ENCODE data around the gene KLHL3.

DNA sequence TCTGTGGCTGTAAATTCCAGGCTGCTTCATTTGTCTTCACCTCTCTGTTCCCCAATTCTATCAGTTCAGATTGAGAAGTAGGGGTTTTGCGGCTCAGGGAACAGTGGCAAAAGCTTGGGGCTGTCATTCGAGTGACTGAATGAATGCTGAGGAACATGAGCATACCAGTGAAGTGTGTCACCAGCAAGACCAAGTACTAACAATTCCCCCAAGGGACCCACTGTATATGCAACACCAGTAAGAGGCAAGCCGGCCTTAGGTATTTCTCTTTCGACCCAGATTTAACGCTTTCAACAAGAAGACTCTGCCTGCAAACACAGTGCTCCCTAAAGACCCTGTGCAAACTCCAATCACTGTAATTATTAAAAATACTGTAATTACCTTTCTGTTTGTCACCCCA lies 25.8 kb downstream of the KLHL3 start:
- TF ChIP-seq, protein P1, sequence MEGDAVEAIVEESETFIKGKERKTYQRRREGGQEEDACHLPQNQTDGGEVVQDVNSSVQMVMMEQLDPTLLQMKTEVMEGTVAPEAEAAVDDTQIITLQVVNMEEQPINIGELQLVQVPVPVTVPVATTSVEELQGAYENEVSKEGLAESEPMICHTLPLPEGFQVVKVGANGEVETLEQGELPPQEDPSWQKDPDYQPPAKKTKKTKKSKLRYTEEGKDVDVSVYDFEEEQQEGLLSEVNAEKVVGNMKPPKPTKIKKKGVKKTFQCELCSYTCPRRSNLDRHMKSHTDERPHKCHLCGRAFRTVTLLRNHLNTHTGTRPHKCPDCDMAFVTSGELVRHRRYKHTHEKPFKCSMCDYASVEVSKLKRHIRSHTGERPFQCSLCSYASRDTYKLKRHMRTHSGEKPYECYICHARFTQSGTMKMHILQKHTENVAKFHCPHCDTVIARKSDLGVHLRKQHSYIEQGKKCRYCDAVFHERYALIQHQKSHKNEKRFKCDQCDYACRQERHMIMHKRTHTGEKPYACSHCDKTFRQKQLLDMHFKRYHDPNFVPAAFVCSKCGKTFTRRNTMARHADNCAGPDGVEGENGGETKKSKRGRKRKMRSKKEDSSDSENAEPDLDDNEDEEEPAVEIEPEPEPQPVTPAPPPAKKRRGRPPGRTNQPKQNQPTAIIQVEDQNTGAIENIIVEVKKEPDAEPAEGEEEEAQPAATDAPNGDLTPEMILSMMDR (IDR thresholded peaks at IDR 0.05): no peak
- TF ChIP-seq POLR2A (IDR thresholded peaks at IDR 0.05): no peak

Measured in esophagus squamous epithelium (tissue), 4 donors.